ENCODE results near the gene ZFAND6.
A peak's percentile ranks its signal among the peaks of the same experiment; 100 is the strongest.
"Not testable (repeated sequence)": the region's sequence is repeated elsewhere in the genome, so short reads cannot be mapped to it uniquely, and the experiment has no call there.

Gene ZFAND6

GRCh38 chr15:80090879-80091503, 31.5 kb downstream of the ZFAND6 start:
- TF ChIP-seq CTCF (IDR thresholded peaks at IDR 0.05; ENCODE audit: low read depth, low read length) = peak; percentile 22
- no peak for DNase-seq (ENCODE audit: extremely low read depth, low read depth)

GRCh38 chr15:80093854-80094418, 34.5 kb downstream of the ZFAND6 start:
- DNase-seq (ENCODE audit: extremely low read depth, low read depth) = no peak
- no peak for TF ChIP-seq CTCF (IDR thresholded peaks at IDR 0.05; ENCODE audit: low read depth, low read length)

DNA sequence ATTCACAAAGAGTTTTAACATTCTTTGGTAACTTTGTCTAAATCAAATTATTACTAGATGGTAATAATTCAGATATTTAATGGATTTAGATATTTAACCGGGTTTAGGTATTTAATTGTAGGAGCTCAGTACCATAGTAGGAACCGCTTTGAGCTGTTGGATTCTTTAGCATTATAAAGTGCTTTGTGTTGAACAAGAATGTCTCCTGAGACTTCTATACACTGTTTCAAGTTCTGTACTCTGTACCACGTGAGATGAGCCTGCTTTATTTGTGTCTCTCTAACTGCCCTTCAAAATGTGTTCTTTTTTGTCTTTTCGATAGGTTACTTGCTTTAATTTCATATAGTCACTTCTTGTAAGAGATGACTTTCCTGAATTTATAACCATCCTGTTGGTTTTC, 36.0 kb downstream of the ZFAND6 start:
- no peak for DNase-seq (ENCODE audit: extremely low read depth, low read depth)
- no peak for TF ChIP-seq CTCF (IDR thresholded peaks at IDR 0.05; ENCODE audit: low read depth, low read length)

DNA sequence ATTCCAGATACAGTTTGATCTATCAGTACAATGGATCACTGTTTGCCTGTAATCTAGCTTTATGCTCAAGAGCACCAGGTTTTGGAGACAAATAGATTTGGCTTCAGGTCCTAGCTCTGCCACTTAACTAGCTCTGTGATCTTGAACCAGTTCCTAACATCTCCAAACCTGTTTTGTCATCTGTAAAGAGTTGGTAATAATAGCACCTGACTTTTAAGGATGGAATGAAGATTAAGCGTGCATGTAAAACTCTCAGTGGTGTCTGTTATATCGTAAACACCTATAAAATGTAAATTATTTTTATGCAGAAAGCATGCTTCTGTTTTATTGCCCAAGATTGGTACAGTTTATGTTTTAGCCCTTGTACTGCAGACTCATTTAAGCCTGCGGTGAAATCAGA, 36.5 kb downstream of the ZFAND6 start:
- no peak for TF ChIP-seq CTCF (IDR thresholded peaks at IDR 0.05; ENCODE audit: low read depth, low read length)
- no peak for DNase-seq (ENCODE audit: extremely low read depth, low read depth)

- TF ChIP-seq CTCF (IDR thresholded peaks at IDR 0.05; ENCODE audit: low read depth, low read length) = no peak
- DNase-seq (ENCODE audit: extremely low read depth, low read depth) = no peak
Observed at GRCh38 chr15:80098341-80098740, 38.9 kb downstream of the ZFAND6 start.

DNA sequence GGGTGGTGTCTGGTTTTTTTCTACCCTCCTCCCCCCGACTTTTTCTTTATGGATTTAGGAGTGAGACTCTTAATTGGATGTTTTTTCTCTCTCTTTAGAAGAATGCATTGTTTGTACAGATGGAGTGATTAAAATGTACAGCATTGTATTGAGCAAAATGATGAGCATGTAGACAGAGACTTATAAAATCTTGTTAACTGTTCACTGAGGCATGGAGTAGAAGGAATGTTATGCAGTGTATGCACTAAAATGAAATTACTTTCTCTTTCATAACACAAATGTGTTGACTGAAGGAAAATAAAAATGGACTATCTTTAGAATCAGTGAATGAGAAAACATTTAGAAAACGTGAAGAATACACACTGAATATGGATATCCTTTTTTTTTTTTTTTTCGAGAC, 39.8 kb downstream of the ZFAND6 start:
- TF ChIP-seq CTCF (IDR thresholded peaks at IDR 0.05; ENCODE audit: low read depth, low read length) = no peak
- no peak for DNase-seq (ENCODE audit: extremely low read depth, low read depth)

DNA sequence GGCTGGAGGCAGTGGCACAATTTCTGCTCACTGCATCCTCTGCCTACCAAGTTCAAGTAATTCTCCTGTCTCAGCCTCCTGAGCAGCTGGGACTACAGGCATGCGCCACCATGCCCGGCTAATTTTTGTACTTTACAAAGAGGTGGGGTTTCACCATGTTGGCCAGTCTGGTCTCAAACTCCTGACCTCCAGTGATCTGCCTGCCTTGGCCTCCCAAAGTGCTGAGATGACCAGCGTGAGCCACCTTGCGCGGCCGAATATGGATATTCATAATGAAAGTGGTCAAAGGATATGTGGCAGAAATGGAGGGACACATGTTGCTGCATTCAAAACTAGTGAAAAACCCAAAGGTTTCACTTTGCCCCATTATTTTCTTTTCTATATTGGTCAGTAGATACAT, 40.2 kb downstream of the ZFAND6 start:
- DNase-seq (ENCODE audit: extremely low read depth, low read depth) = not testable (repeated sequence)

DNA sequence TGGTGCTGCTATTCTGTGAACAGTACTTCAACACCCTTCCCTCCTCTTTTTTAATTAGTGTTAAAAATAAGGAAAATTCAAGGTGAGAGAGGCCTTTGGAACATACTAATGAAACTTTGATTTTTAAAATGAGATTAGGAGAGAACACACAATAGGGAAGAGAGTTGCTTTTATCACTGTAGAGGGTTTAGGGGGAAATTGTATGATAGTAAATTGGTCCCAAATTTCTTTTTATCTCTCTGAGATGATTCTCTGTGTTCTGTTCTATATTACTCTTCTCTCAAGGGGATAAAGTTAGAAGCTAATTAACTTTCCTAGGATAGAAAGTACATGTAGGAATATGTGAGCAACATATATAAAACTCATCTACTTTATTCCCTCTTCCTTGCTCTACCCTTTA, 40.8 kb downstream of the ZFAND6 start:
- DNase-seq (ENCODE audit: extremely low read depth, low read depth) = no peak
- no peak for TF ChIP-seq CTCF (IDR thresholded peaks at IDR 0.05; ENCODE audit: low read depth, low read length)
